ENCODE results near the gene TCEAL1.

TCEAL1 gene

GRCh38 chrX:103607364-103608305, 21.1 kb upstream of the TCEAL1 start, which contains the start of gene TCEAL3:
Gene TCEAL3 (plus strand): TSS chrX:103607963. CDS start chrX:103609065, 1,102 bp downstream.
- DNase-seq (ENCODE audit: low read depth): peak; percentile 18
- H3K4me3 ChIP-seq (ENCODE audit: low read depth, low read length): peak within 1 kb of the TSS; percentile 49
- no peak for TF ChIP-seq CTCF (IDR thresholded peaks at IDR 0.05; ENCODE audit: insufficient read depth, low read depth, low read length, missing control alignments)

GRCh38 chrX:103608306-103608963, 20.3 kb upstream of the TCEAL1 start:
- no peak for TF ChIP-seq CTCF (IDR thresholded peaks at IDR 0.05; ENCODE audit: insufficient read depth, low read depth, low read length, missing control alignments)
- peak overlapping the region; percentile 49 for H3K4me3 ChIP-seq (ENCODE audit: low read depth, low read length)
- DNase-seq (ENCODE audit: low read depth): peak; percentile 1

GRCh38 chrX:103610282-103610681, 18.5 kb upstream of the TCEAL1 start:
- no peak for TF ChIP-seq CTCF (IDR thresholded peaks at IDR 0.05; ENCODE audit: insufficient read depth, low read depth, low read length, missing control alignments)
- no peak for DNase-seq (ENCODE audit: low read depth)
- H3K4me3 ChIP-seq (ENCODE audit: low read depth, low read length): no peak overlapping the region

GRCh38 chrX:103613362-103613890, 15.3 kb upstream of the TCEAL1 start:
- no peak overlapping the region for H3K4me3 ChIP-seq (ENCODE audit: low read depth, low read length)
- no peak for DNase-seq (ENCODE audit: low read depth)
- TF ChIP-seq CTCF (IDR thresholded peaks at IDR 0.05; ENCODE audit: insufficient read depth, low read depth, low read length, missing control alignments): no peak

- no peak overlapping the region for H3K4me3 ChIP-seq (ENCODE audit: low read depth, low read length)
- TF ChIP-seq CTCF (IDR thresholded peaks at IDR 0.05; ENCODE audit: insufficient read depth, low read depth, low read length, missing control alignments): no peak
- no peak for DNase-seq (ENCODE audit: low read depth)
Measured at GRCh38 chrX:103614999-103615398, 13.8 kb upstream of the TCEAL1 start.

GRCh38 chrX:103615781-103616371, 12.9 kb upstream of the TCEAL1 start:
- DNase-seq (ENCODE audit: low read depth): no peak
- H3K4me3 ChIP-seq (ENCODE audit: low read depth, low read length): no peak overlapping the region
- no peak for TF ChIP-seq CTCF (IDR thresholded peaks at IDR 0.05; ENCODE audit: insufficient read depth, low read depth, low read length, missing control alignments)
